ENCODE measurements around the gene RNF180.

DNA sequence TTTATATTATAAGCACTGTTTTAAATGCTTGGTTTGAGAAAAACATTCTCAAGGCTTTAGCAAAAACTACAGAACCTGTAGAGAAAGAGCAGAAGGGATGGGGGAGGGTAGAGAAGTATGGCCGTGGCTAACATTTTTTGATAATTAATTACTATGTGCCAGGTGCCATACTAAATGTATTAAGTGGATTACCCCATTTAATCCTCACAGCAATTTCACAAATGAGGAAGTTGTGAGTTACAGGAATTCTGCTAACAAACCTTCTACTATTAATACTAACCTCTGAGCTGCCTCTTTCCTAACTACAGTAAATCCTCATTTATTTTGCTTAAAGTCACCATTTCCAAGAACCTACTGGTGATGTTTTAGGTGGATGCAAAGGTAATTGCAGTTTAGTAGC, 157.9 kb downstream of the RNF180 start:
- TF ChIP-seq CTCF (IDR thresholded peaks at IDR 0.05), result no peak
- TF ChIP-seq POLR2A (IDR thresholded peaks at IDR 0.05), result no peak
